GM12891 (cell line): ENCODE measurements around the gene SMTNL2.
"Not testable (repeated sequence)": the region's sequence is repeated elsewhere in the genome, so short reads cannot be mapped to it uniquely, and the experiment has no call there.

Experiments
- DNase-seq: peaks from one replicate; pipeline ENCODE4 v3.0.0; 2011; ENCODE audit warnings: low spot score; ENCODE audit not compliant: insufficient read length
- FAIRE-seq: peaks from 2 replicates; lab custom pipeline; 2011; peaks lifted over from hg19 to GRCh38; lab: Jason Lieb, UNC
- PAX5 ChIP-seq: IDR thresholded peaks from 2 replicates; pipeline ENCODE4 v1.6.1; 2011; ENCODE audit warnings: low read length, moderate library complexity, mild to moderate bottlenecking; ENCODE audit not compliant: insufficient read depth, severe bottlenecking
- POLR2A ChIP-seq: IDR thresholded peaks from 2 replicates; pipeline ENCODE4 v1.6.1; 2011; ENCODE audit warnings: low read depth, low read length, control low read depth
- POLR2AphosphoS5 ChIP-seq: IDR thresholded peaks from 2 replicates; pipeline ENCODE4 v1.6.1; 2011; ENCODE audit warnings: low read depth, low read length, control low read depth
- POU2F2 ChIP-seq: IDR thresholded peaks from 2 replicates; pipeline ENCODE4 v1.6.1; 2011; ENCODE audit warnings: low read depth, mild to moderate bottlenecking, control low read depth, low read length, moderate library complexity
- SPI1 ChIP-seq: IDR thresholded peaks from 2 replicates; pipeline ENCODE4 v1.6.1; 2011; ENCODE audit warnings: low read depth, low read length, control low read depth
- TAF1 ChIP-seq: IDR thresholded peaks from 2 replicates; pipeline ENCODE4 v1.6.1; 2011; ENCODE audit warnings: low read depth, low read length, control low read depth

The SMTNL2 gene

DNA sequence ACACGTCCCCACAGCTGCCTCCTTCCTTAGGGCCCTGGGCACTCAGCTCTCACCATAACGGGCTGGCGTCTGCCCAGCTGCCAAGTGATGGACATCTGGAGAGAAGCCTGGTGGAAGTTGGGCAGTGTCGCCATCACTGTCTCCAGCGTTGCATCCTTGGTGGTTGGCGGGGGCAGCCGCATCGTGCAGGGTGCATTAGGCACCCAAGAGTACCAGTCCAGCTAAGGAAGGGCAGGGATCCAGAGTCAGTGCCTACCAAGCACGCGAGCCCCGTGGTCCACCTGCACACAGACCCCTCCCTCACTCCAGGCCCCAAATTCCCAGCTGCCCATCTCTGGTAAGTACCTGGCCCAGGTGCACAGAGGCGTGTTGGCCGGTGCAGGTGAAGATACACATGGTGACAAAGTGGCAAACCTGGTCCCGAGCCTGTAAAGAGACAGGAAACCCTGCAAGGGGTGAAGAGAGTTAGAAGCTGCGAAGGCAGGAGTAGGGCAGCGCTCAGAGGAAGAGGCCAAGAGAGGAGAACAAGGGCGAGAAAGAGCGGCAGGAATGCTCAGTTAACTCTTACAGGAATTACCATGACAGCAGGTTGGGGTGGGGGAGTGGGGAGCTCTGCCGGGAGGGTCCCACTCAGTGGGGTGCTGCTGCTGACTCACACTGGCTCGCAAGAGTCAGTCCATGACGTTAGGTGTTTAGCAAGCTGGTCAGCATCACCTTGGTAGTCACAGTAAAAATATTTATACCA is 47.7 kb downstream of the SMTNL2 start:
- TF ChIP-seq SPI1 (no peak), POLR2A (no peak), POU2F2 (no peak)
- FAIRE-seq (no peak), DNase-seq (no peak)

- no peak for FAIRE-seq
Observed at GRCh38 chr17:4632581-4632920, 48.2 kb downstream of the SMTNL2 start.

GRCh38 chr17:4633643-4634042 is 49.3 kb downstream of the SMTNL2 start:
- DNase-seq (no peak), FAIRE-seq (peak; percentile 38)
- TF ChIP-seq POLR2AphosphoS5 (no peak), SPI1 (no peak), POU2F2 (no peak), POLR2A (no peak), TAF1 (no peak), PAX5 (no peak)

More at GRCh38 chr17:4632581-4632920, 48.2 kb downstream of the SMTNL2 start:
- TF ChIP-seq POLR2A (no peak), POU2F2 (no peak), SPI1 (no peak), POLR2AphosphoS5 (no peak), TAF1 (no peak), PAX5 (no peak)
- DNase-seq: no peak

DNA sequence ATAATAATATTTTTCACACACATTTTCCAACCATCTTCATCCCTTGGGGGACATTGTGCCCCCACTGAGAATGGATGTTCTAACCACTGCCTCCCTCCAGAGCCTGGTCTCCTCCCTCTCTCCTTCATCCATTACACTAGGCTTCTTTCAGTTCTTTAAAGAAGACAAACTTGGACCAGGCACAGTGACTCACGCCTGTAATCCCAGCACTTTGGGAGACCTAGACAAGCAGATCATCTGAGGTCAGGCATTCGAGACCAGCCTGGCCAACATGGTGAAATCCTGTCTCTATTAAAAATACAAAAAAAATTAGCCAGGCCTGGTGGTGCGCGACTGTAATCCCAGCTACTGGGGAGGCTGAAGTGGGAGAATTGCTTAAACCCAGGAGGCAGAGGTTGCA is 50.6 kb downstream of the SMTNL2 start:
- FAIRE-seq (no peak), DNase-seq (no peak)
- no peak for TF ChIP-seq POU2F2
- no peak for TF ChIP-seq POLR2A
- TF ChIP-seq TAF1: no peak
- no peak for TF ChIP-seq PAX5
- no peak for TF ChIP-seq POLR2AphosphoS5
- TF ChIP-seq SPI1: no peak

GRCh38 chr17:4635823-4636375 is 51.6 kb downstream of the SMTNL2 start:
- peak; percentile 99 for FAIRE-seq

GRCh38 chr17:4636474-4637100 is 52.3 kb downstream of the SMTNL2 start:
- no peak for FAIRE-seq
- DNase-seq: no peak
- TF ChIP-seq PAX5 (no peak), SPI1 (peak; percentile 24; the same call in 1 of the 2 replicates), POLR2AphosphoS5 (no peak)

More at GRCh38 chr17:4635823-4636375, 51.6 kb downstream of the SMTNL2 start:
- DNase-seq: no peak
- no peak for TF ChIP-seq POLR2AphosphoS5
- peak; percentile 91 for TF ChIP-seq SPI1
- no peak for TF ChIP-seq PAX5
- no peak for TF ChIP-seq TAF1
- no peak for TF ChIP-seq POLR2A
- no peak for TF ChIP-seq POU2F2

GRCh38 chr17:4638766-4639165 is 54.4 kb downstream of the SMTNL2 start:
- DNase-seq: not testable (repeated sequence)
- peak; percentile 61 for FAIRE-seq

DNA sequence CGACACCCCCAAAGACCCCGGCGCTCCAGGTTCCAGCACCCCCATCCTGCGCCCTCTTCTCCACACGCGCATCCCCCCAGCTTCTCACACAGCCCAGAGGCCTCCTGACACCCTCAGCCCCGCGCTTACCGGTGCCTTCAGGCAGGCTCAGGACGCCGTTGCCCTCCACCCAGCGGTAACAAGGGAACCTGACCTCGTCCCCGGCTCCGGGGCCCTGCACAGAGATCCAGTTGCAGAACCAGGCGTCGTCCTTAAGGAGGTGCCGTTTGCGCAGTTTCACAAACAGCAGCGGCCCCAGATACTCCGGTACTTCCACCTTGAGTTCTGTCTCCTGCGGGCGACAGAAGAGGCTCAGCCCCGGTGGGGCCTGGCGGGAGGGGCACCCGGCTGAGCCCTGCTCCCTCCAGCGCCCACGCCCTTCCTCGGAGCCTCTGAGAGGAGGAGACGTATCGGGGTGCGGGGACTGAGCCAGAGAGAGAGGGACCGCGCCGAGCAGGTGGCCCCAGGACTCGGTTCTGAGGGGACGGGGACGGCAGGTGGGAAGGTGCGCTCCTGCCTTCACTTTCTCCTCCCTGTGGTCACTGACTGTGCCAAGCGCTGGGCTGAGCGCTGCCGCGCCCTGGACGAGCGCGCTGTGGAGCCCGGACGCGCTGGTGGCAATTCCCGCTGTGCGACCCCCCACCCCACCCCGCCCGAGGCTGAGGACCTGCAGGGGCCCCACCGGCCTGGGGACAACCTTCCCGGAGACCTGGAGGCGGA is 55.2 kb downstream of the SMTNL2 start:
- FAIRE-seq: peak; percentile 93
- not testable (repeated sequence) for DNase-seq

DNA sequence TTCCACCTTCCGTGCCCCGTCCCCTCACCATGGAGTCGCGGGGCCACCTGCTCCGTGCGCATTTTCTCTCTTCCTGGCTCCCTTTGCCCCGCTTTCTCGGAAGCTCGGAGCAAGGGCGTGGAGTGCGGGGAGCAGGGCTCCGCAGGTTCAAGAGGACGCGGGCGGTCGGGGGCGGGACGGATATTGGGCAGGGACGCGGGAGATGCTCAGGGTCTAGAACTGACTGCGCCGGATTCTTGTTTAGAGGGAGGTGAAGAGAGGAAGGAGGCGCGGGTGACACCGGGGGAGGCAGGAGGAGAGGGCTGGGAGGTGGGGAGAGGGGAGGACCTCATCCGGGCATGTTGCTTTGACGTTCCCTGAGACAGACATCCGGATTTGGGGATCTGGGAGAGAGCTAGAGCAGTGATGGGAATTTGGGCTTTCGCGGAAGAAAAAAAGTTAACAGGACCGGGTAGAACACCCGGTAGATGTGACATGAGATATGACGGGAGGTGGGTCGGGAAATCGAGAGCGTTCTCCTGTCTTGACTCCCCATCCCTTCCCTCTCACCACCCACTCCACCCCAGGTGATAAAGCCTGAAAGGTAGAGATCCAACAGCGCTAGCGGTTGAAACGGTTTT is 56.4 kb downstream of the SMTNL2 start:
- not testable (repeated sequence) for FAIRE-seq, DNase-seq
